Naive thymus-derived CD4-positive, alpha-beta T cell (primary cell): ENCODE results near the gene USP17L27. TPM values are rescaled to one million over a fixed set of nuclear protein-coding genes. Genes with fewer than 3 reads are reported as not detected.
"Not testable (repeated sequence)": the region's sequence is repeated elsewhere in the genome, so short reads cannot be mapped to it uniquely, and the experiment has no call there.

Experiments
- ATAC-seq: fragments of 150-1000 bp; cut with Tn5 transposase; 2 replicates; pipeline ENCODE4 v1.10.0; 2021; ENCODE audit warnings: mild to moderate bottlenecking, moderate library complexity
- CTCF ChIA-PET: fragments of 350-600 bp; sonication (Branson Sonifier 250); formaldehyde crosslinking; loops from one replicate; lab custom pipeline; 2021; ENCODE audit warnings: antibody characterized with exemption; lab: Charles Lee
- POLR2A ChIA-PET: fragments of 350-600 bp; sonication (Branson Sonifier 250); formaldehyde crosslinking; loops from one replicate; lab custom pipeline; 2021; ENCODE audit warnings: antibody characterized with exemption, inconsistent platforms; lab: Charles Lee
- DNase-seq, 9 donors: peaks; one replicate each; pipeline versions ENCODE4 v3.0.0 to v3.0.0-alpha.2; 2020 to 2022; ENCODE audit warnings: mixed read lengths in 1 of 9
- H3K27ac ChIP-seq: one replicate; pipeline ENCODE4 v1.7.0; 2013; ENCODE audit warnings: mild to moderate bottlenecking, low read depth, low read length, moderate library complexity
- H3K27me3 ChIP-seq, 2 donors: one replicate each; pipeline ENCODE4 v1.7.0; 2013; ENCODE audit warnings: low read length in 2 of 2, mild to moderate bottlenecking in 2 of 2, moderate library complexity in 2 of 2; ENCODE audit not compliant: control insufficient read depth in 2 of 2, insufficient read depth in 2 of 2
- H3K36me3 ChIP-seq, 3 experiments: 1 replicate in 2 of 3; 2 replicates in 1 of 3; pipeline ENCODE4 v1.7.0; 2013; ENCODE audit warnings: low read length in 3 of 3, mild to moderate bottlenecking in 3 of 3, moderate library complexity in 1 of 3; ENCODE audit not compliant: insufficient read depth in 3 of 3, control insufficient read depth in 2 of 3
- H3K4me1 ChIP-seq, 2 donors: one replicate each; pipeline ENCODE4 v1.7.0; 2013; ENCODE audit warnings: low read length in 2 of 2, mild to moderate bottlenecking in 2 of 2, moderate library complexity in 1 of 2; ENCODE audit not compliant: control insufficient read depth in 2 of 2, insufficient read depth in 2 of 2
- H3K4me3 ChIP-seq: 2 replicates; pipeline ENCODE4 v1.7.0; 2013; ENCODE audit warnings: mild to moderate bottlenecking, low read length
- H3K9me3 ChIP-seq, 3 experiments: 1 replicate in 2 of 3; 2 replicates in 1 of 3; pipeline ENCODE4 v1.7.0; 2013; ENCODE audit warnings: low read length in 3 of 3; ENCODE audit not compliant: control insufficient read depth in 2 of 3
- H3K27ac Mint-ChIP-seq, 9 donors: one replicate each; pipeline ENCODE4 v1.8.0; 2020 to 2022; ENCODE audit warnings: mixed read lengths in 9 of 9, mild to moderate bottlenecking in 8 of 9, moderate library complexity in 5 of 9, inconsistent platforms in 2 of 9
- H3K27me3 Mint-ChIP-seq, 5 donors: one replicate each; pipeline ENCODE4 v1.8.0; 2021 to 2022; ENCODE audit warnings: mixed read lengths in 5 of 5, mild to moderate bottlenecking in 1 of 5
- H3K36me3 Mint-ChIP-seq, 5 donors: one replicate each; pipeline ENCODE4 v1.8.0; 2020 to 2022; ENCODE audit warnings: mixed read lengths in 5 of 5, mild to moderate bottlenecking in 3 of 5, inconsistent platforms in 1 of 5
- H3K4me1 Mint-ChIP-seq, 7 donors: one replicate each; pipeline ENCODE4 v1.8.0; 2020 to 2022; ENCODE audit warnings: mixed read lengths in 7 of 7, mild to moderate bottlenecking in 3 of 7, inconsistent platforms in 1 of 7
- H3K4me3 Mint-ChIP-seq, 10 donors: one replicate each; pipeline ENCODE4 v1.8.0; 2020 to 2022; ENCODE audit warnings: mild to moderate bottlenecking in 10 of 10, mixed read lengths in 10 of 10, moderate library complexity in 6 of 10, inconsistent platforms in 2 of 10
- H3K9me3 Mint-ChIP-seq, 11 donors: one replicate each; pipeline ENCODE4 v1.8.0; 2020 to 2022; ENCODE audit warnings: mixed read lengths in 11 of 11, mild to moderate bottlenecking in 4 of 11, inconsistent platforms in 1 of 11, moderate library complexity in 1 of 11
- intact Hi-C, 2 donors: fragments of 100-400 bp; cut with micrococcal nuclease; formaldehyde crosslinking; loops; one replicate each; pipeline ENCODE4 v1.15.1; 2023
- polyA plus RNA-seq, 2 donors: library from polyadenylated mRNA; unstranded; fragments of 300-500 nt; fragmentation: Illumina TruSeq; gene quantifications; one replicate each; pipeline ENCODE4 v1.2.3, GENCODE V29; 2021
- total RNA-seq, 6 experiments: library from RNA in 5 of 6; stranded (reverse) in 5 of 6; gene quantifications; 1 replicate in 5 of 6; 2 replicates in 1 of 6; pipeline ENCODE4 v1.2.3 and lab custom pipeline; 2021 to 2026

USP17L27 gene, protein sequence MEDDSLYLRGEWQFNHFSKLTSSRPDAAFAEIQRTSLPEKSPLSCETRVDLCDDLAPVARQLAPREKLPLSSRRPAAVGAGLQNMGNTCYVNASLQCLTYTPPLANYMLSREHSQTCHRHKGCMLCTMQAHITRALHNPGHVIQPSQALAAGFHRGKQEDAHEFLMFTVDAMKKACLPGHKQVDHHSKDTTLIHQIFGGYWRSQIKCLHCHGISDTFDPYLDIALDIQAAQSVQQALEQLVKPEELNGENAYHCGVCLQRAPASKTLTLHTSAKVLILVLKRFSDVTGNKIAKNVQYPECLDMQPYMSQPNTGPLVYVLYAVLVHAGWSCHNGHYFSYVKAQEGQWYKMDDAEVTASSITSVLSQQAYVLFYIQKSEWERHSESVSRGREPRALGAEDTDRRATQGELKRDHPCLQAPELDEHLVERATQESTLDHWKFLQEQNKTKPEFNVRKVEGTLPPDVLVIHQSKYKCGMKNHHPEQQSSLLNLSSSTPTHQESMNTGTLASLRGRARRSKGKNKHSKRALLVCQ
- not detected for total RNA-seq
- polyA plus RNA-seq = not detected
- total RNA-seq (lab: John Stamatoyannopoulos, UW) = not detected

DNA sequence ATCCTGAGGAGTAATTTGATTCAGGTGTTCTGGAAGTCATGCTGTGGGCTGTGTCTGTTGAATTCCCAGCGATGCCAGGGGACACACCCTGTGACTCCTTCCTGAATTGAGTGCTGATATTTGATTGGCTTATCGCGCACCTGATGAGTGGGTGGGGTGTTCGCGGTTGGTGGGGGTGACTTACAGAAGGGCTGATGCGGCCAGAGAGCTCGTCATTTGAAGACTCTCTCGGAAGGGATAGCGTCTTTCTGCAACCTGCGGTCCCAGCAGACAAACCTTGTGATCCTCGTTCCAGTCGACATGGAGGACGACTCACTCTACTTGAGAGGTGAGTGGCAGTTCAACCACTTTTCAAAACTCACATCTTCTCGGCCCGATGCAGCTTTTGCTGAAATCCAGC, at the start of gene USP17L27:
Gene USP17L27, plus strand, starts transcription at position 301 of the 400 bp plus-strand sequence. Its CDS starts 0 bp downstream, at position 301.
- H3K27me3 ChIP-seq, H3K27ac ChIP-seq, H3K36me3 ChIP-seq, intact Hi-C loops, CTCF ChIA-PET, H3K9me3 Mint-ChIP-seq, H3K27ac Mint-ChIP-seq, POLR2A ChIA-PET, ATAC-seq, H3K27me3 Mint-ChIP-seq, H3K4me1 Mint-ChIP-seq, H3K4me3 ChIP-seq, H3K4me3 Mint-ChIP-seq, H3K36me3 Mint-ChIP-seq, H3K4me1 ChIP-seq, H3K9me3 ChIP-seq, DNase-seq: not testable (repeated sequence)

DNA sequence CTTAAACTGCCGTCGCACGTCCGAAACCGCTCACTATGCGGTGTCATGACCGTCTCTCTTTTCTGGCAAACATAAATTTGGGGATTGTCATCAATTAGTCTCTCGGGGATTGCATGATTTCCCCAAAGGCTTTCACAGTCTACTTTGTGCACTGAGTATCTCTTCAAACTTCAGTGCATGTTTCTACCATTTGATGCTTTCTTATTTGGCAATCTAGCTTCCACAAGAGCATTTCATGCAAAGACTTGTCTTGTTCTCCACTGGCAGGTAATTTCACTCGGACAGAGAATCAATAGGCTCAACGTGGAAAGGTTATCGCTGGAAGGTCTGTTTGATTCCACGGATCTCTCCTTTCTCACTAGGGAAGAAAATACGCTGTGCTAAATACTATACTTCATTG, 19.8 kb upstream of the USP17L27 start:
- ATAC-seq, H3K27ac ChIP-seq, H3K27me3 Mint-ChIP-seq, H3K36me3 ChIP-seq, H3K4me1 Mint-ChIP-seq, POLR2A ChIA-PET, H3K9me3 Mint-ChIP-seq, H3K4me3 Mint-ChIP-seq, H3K9me3 ChIP-seq, intact Hi-C loops, H3K27me3 ChIP-seq, H3K36me3 Mint-ChIP-seq, H3K4me3 ChIP-seq, CTCF ChIA-PET, DNase-seq, H3K27ac Mint-ChIP-seq, H3K4me1 ChIP-seq: not testable (repeated sequence)

DNA sequence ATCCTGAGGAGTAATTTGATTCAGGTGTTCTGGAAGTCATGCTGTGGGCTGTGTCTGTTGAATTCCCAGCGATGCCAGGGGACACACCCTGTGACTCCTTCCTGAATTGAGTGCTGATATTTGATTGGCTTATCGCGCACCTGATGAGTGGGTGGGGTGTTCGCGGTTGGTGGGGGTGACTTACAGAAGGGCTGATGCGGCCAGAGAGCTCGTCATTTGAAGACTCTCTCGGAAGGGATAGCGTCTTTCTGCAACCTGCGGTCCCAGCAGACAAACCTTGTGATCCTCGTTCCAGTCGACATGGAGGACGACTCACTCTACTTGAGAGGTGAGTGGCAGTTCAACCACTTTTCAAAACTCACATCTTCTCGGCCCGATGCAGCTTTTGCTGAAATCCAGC, 19.1 kb upstream of the USP17L27 start, which contains the start of gene USP17L24:
Gene USP17L24, plus strand, starts transcription at position 301 of the 400 bp plus-strand sequence. Its CDS starts 0 bp downstream, at position 301.
- H3K27me3 ChIP-seq, H3K4me3 ChIP-seq, H3K27ac Mint-ChIP-seq, H3K4me3 Mint-ChIP-seq, H3K9me3 Mint-ChIP-seq, H3K27ac ChIP-seq, POLR2A ChIA-PET, H3K36me3 ChIP-seq, intact Hi-C loops, DNase-seq, CTCF ChIA-PET, H3K9me3 ChIP-seq, H3K36me3 Mint-ChIP-seq, H3K27me3 Mint-ChIP-seq, H3K4me1 ChIP-seq, H3K4me1 Mint-ChIP-seq, ATAC-seq: not testable (repeated sequence)

DNA sequence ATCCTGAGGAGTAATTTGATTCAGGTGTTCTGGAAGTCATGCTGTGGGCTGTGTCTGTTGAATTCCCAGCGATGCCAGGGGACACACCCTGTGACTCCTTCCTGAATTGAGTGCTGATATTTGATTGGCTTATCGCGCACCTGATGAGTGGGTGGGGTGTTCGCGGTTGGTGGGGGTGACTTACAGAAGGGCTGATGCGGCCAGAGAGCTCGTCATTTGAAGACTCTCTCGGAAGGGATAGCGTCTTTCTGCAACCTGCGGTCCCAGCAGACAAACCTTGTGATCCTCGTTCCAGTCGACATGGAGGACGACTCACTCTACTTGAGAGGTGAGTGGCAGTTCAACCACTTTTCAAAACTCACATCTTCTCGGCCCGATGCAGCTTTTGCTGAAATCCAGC, 14.3 kb upstream of the USP17L27 start, which contains the start of gene USP17L25:
Gene USP17L25, plus strand, starts transcription at position 301 of the 400 bp plus-strand sequence. Its CDS starts 0 bp downstream, at position 301.
- ATAC-seq, intact Hi-C loops, H3K27ac ChIP-seq, H3K4me1 ChIP-seq, DNase-seq, H3K36me3 ChIP-seq, H3K9me3 Mint-ChIP-seq, H3K27me3 Mint-ChIP-seq, H3K4me3 ChIP-seq, POLR2A ChIA-PET, H3K4me1 Mint-ChIP-seq, H3K9me3 ChIP-seq, H3K27ac Mint-ChIP-seq, H3K27me3 ChIP-seq, H3K4me3 Mint-ChIP-seq, H3K36me3 Mint-ChIP-seq, CTCF ChIA-PET: not testable (repeated sequence)

DNA sequence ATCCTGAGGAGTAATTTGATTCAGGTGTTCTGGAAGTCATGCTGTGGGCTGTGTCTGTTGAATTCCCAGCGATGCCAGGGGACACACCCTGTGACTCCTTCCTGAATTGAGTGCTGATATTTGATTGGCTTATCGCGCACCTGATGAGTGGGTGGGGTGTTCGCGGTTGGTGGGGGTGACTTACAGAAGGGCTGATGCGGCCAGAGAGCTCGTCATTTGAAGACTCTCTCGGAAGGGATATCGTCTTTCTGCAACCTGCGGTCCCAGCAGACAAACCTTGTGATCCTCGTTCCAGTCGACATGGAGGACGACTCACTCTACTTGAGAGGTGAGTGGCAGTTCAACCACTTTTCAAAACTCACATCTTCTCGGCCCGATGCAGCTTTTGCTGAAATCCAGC, 9.6 kb upstream of the USP17L27 start, which contains the start of gene USP17L26:
Gene USP17L26, plus strand, starts transcription at position 301 of the 400 bp plus-strand sequence. Its CDS starts 0 bp downstream, at position 301.
- H3K4me1 ChIP-seq, H3K36me3 ChIP-seq, H3K9me3 Mint-ChIP-seq, H3K4me3 Mint-ChIP-seq, H3K4me3 ChIP-seq, H3K27ac ChIP-seq, H3K36me3 Mint-ChIP-seq, DNase-seq, H3K27me3 ChIP-seq, ATAC-seq, CTCF ChIA-PET, H3K4me1 Mint-ChIP-seq, H3K27me3 Mint-ChIP-seq, H3K9me3 ChIP-seq, intact Hi-C loops, H3K27ac Mint-ChIP-seq, POLR2A ChIA-PET: not testable (repeated sequence)

DNA sequence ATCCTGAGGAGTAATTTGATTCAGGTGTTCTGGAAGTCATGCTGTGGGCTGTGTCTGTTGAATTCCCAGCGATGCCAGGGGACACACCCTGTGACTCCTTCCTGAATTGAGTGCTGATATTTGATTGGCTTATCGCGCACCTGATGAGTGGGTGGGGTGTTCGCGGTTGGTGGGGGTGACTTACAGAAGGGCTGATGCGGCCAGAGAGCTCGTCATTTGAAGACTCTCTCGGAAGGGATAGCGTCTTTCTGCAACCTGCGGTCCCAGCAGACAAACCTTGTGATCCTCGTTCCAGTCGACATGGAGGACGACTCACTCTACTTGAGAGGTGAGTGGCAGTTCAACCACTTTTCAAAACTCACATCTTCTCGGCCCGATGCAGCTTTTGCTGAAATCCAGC, 4.8 kb upstream of the USP17L27 start, which contains the start of gene USP17L5:
Gene USP17L5, plus strand, starts transcription at position 301 of the 400 bp plus-strand sequence. Its CDS starts 0 bp downstream, at position 301.
- CTCF ChIA-PET, H3K36me3 ChIP-seq, DNase-seq, H3K4me3 ChIP-seq, H3K9me3 Mint-ChIP-seq, ATAC-seq, H3K27ac Mint-ChIP-seq, H3K27me3 Mint-ChIP-seq, H3K27ac ChIP-seq, H3K9me3 ChIP-seq, H3K27me3 ChIP-seq, H3K4me1 ChIP-seq, H3K4me1 Mint-ChIP-seq, intact Hi-C loops, POLR2A ChIA-PET, H3K36me3 Mint-ChIP-seq, H3K4me3 Mint-ChIP-seq: not testable (repeated sequence)
